CD14-positive monocyte (primary cell): Measurements from ENCODE around the gene SMIM11. TPM values are rescaled to one million over a fixed set of nuclear protein-coding genes. Genes with fewer than 3 reads are reported as not detected.
"Not testable (repeated sequence)": the region's sequence is repeated elsewhere in the genome, so short reads cannot be mapped to it uniquely, and the experiment has no call there.

Experiments used
- DNase-seq, 3 donors: peaks; one replicate each; pipeline ENCODE4 v3.0.0-alpha.2; 2011 to 2022
- H2AFZ ChIP-seq: 2 replicates; pipeline ENCODE4 v1.6.0; 2012; ENCODE audit warnings: mild to moderate bottlenecking, low read depth, low read length, inconsistent platforms; ENCODE audit not compliant: insufficient read depth, poor library complexity, severe bottlenecking
- H3K27ac ChIP-seq, 2 donors: 1 replicate in 1 of 2; 2 replicates in 1 of 2; pipeline ENCODE4 v1.5.1; 2012 to 2013; ENCODE audit warnings: low read length in 2 of 2, control low read depth in 1 of 2, inconsistent platforms in 1 of 2, low read depth in 1 of 2, mild to moderate bottlenecking in 1 of 2
- H3K27me3 ChIP-seq, 2 donors: one replicate each; pipeline versions ENCODE4 v1.6.0 to v1.6.1; 2011 to 2013; ENCODE audit warnings: low read length in 2 of 2; ENCODE audit not compliant: control insufficient read depth in 2 of 2, insufficient read depth in 2 of 2
- H3K36me3 ChIP-seq, 2 donors: replicated peaks in 1 of 2; 1 replicate in 1 of 2; 2 replicates in 1 of 2; pipeline versions ENCODE4 v1.5.1 to v1.6.1; 2012 to 2013; ENCODE audit warnings: low read length in 2 of 2, control low read depth in 1 of 2, inconsistent platforms in 1 of 2, mild to moderate bottlenecking in 1 of 2; ENCODE audit not compliant: insufficient read depth in 2 of 2, control insufficient read depth in 1 of 2
- H3K4me1 ChIP-seq, 2 donors: 1 replicate in 1 of 2; 2 replicates in 1 of 2; pipeline versions ENCODE4 v1.5.1 to v1.6.1; 2012 to 2013; ENCODE audit warnings: low read length in 2 of 2, control low read depth in 1 of 2, inconsistent platforms in 1 of 2, mild to moderate bottlenecking in 1 of 2, moderate library complexity in 1 of 2; ENCODE audit not compliant: insufficient read depth in 2 of 2, control insufficient read depth in 1 of 2
- H3K4me2 ChIP-seq: replicated peaks from 2 replicates; pipeline ENCODE3; 2012; ENCODE audit warnings: low read length, moderate library complexity, mild to moderate bottlenecking; ENCODE audit not compliant: poor library complexity, severe bottlenecking; ENCODE audit errors: extremely low read depth
- H3K4me3 ChIP-seq, 3 experiments: fragments of 200-600 bp in 1 of 3; sonication (generic) in 1 of 3; replicated peaks in 1 of 3; 1 replicate in 2 of 3; 2 replicates in 1 of 3; pipeline ENCODE4 v1.5.1; 2011 to 2013; ENCODE audit warnings: low read length in 3 of 3, mild to moderate bottlenecking in 3 of 3, control low read depth in 2 of 3, low read depth in 2 of 3, inconsistent platforms in 1 of 3, moderate library complexity in 1 of 3
- H3K79me2 ChIP-seq: 2 replicates; pipeline ENCODE4 v1.6.0; 2012; ENCODE audit warnings: mild to moderate bottlenecking, control low read depth, inconsistent platforms, low read length, moderate library complexity; ENCODE audit not compliant: insufficient read depth
- H3K9ac ChIP-seq: 2 replicates; pipeline ENCODE4 v1.6.0; 2017; ENCODE audit warnings: low read length, mild to moderate bottlenecking; ENCODE audit not compliant: insufficient read depth, poor library complexity, severe bottlenecking
- H3K9me3 ChIP-seq, 2 donors: replicated peaks in 1 of 2; 1 replicate in 1 of 2; 2 replicates in 1 of 2; pipeline versions ENCODE4 v1.5.1 to v1.6.1; 2012 to 2013; ENCODE audit warnings: low read length in 2 of 2, control low read depth in 1 of 2; ENCODE audit not compliant: control insufficient read depth in 1 of 2, insufficient read depth in 1 of 2
- H4K20me1 ChIP-seq: 2 replicates; pipeline ENCODE4 v1.6.0; 2012; ENCODE audit warnings: mild to moderate bottlenecking, low read length, control low read depth, moderate library complexity; ENCODE audit not compliant: insufficient read depth
- H3K27ac Mint-ChIP-seq, 7 donors: one replicate each; pipeline ENCODE4 v1.8.0; 2020; ENCODE audit warnings: mild to moderate bottlenecking in 7 of 7, mixed read lengths in 7 of 7, moderate library complexity in 6 of 7, inconsistent platforms in 2 of 7
- H3K27me3 Mint-ChIP-seq, 3 donors: one replicate each; pipeline ENCODE4 v1.8.0; 2021 to 2022; ENCODE audit warnings: low read depth in 3 of 3, mild to moderate bottlenecking in 3 of 3, mixed read lengths in 3 of 3, moderate library complexity in 3 of 3, inconsistent platforms in 1 of 3
- H3K36me3 Mint-ChIP-seq, 2 donors: one replicate each; pipeline ENCODE4 v1.8.0; 2020; ENCODE audit warnings: mixed read lengths in 2 of 2, inconsistent platforms in 1 of 2, mild to moderate bottlenecking in 1 of 2
- H3K4me1 Mint-ChIP-seq: one replicate; pipeline ENCODE4 v1.8.0; 2020; ENCODE audit warnings: mild to moderate bottlenecking, mixed read lengths
- H3K4me3 Mint-ChIP-seq, 2 donors: one replicate each; pipeline ENCODE4 v1.8.0; 2020; ENCODE audit warnings: mild to moderate bottlenecking in 2 of 2, mixed read lengths in 2 of 2, moderate library complexity in 1 of 2
- H3K9me3 Mint-ChIP-seq, 7 donors: one replicate each; pipeline ENCODE4 v1.8.0; 2020 to 2022; ENCODE audit warnings: mixed read lengths in 7 of 7, mild to moderate bottlenecking in 6 of 7, moderate library complexity in 6 of 7, inconsistent platforms in 2 of 7
- WGBS: methylation state at CpG from one replicate; pipeline ENCODE4 v1.1.5; 2013; ENCODE audit warnings: missing lambda C conversion rate; ENCODE audit not compliant: insufficient coverage; 5-methylcytosine and 5-hydroxymethylcytosine counted together
- intact Hi-C, 2 donors: fragments of 100-400 bp; cut with micrococcal nuclease; formaldehyde crosslinking; loops; one replicate each; pipeline versions ENCODE4 v1.15.0 to v1.15.1; 2023
- polyA minus RNA-seq: library from RNA; depleted of rRNA, polyadenylated mRNA; stranded (reverse); fragments of >200 nt; gene quantifications from 2 replicates; pipeline ENCODE4 v1.2.3, GENCODE V29; 2012
- polyA plus RNA-seq, 3 donors: library from polyadenylated mRNA; depleted of rRNA in 1 of 3; unstranded in 2 of 3; stranded (reverse) in 1 of 3; fragments of 300-500 nt in 2 of 3; fragments of >200 nt in 1 of 3; fragmentation: Illumina TruSeq in 2 of 3; gene quantifications; 1 replicate in 2 of 3; 2 replicates in 1 of 3; pipeline ENCODE4 v1.2.3, GENCODE V29; 2012 to 2021
- total RNA-seq, 12 experiments: library from RNA in 1 of 12; stranded (reverse) in 1 of 12; fragments of 120-200 nt in 1 of 12; gene quantifications; one replicate each; pipeline ENCODE4 v1.2.4 and lab custom pipeline; 2013 to 2026; ENCODE audit warnings: mixed read lengths in 6 of 12, inconsistent platforms in 1 of 12
- TF ChIP-seq, protein P1 (sequence below): fragments of 200-600 bp; IDR thresholded peaks from one replicate; pipeline ENCODE4 v1.8.0; 2022; ENCODE audit warnings: antibody characterized with exemption, mild to moderate bottlenecking

Gene SMIM11, protein sequence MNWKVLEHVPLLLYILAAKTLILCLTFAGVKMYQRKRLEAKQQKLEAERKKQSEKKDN
- 7.3 TPM for total RNA-seq (2013)
- 10 to 100 TPM in 1 of 3 donors, 1 to 10 TPM in 2; 1.8 to 10.7 (median 4.0) TPM for polyA plus RNA-seq
- polyA minus RNA-seq: 4.3 and 4.9 TPM in 2 replicates
- 0 to 0.20 (median 0.12) reads per million in 11 experiments for total RNA-seq (lab: John Stamatoyannopoulos, UW)

DNA sequence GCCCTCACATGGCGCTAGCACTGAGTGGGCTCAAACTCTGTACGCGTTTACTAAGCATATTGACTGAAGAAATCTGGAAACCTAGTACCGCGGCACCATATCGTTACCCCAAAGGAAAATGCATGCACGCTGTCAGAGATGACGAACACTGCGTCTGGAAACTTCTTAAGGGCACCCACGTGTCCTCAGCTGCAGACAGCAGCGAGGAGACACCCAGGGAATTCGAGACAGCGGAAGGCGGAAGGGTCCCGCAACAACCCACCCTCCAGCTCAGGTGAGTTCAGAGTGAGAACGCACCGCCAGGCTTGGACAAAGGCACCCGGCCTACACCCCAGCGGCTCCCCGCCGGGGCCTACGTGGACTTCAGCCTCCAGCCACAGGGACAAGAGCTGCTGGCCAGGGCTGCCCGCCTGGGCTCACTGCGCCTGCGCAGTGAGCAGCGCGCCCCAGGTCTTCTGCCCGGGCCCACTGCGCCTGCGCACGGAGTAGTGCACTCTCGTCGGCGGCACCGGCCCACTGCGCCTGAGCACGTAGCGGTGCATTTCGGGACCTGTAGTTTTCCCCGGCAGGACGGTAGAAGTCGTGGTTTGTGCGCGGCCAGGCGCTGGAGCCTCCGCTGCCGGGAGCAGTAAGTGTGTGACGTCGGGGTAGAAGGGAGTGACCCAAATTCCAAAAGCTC is at the start of gene SMIM11:
SMIM11 (plus strand) TSS at position 568 of the 679 bp plus-strand sequence. CDS start 3,998 bp downstream, outside the sequence.
- H3K27ac ChIP-seq, H3K27me3 Mint-ChIP-seq, H3K4me2 ChIP-seq, H4K20me1 ChIP-seq, H3K36me3 Mint-ChIP-seq, H3K27me3 ChIP-seq, DNase-seq, H2AFZ ChIP-seq, H3K36me3 ChIP-seq, H3K27ac Mint-ChIP-seq, H3K4me3 Mint-ChIP-seq, H3K9me3 ChIP-seq, intact Hi-C loops, H3K4me3 ChIP-seq, H3K9ac ChIP-seq, H3K79me2 ChIP-seq, H3K9me3 Mint-ChIP-seq: not testable (repeated sequence)
- H3K4me1 ChIP-seq: peaks cover 16% of the 10 kb centered on the region in 2 donors
- H3K4me1 Mint-ChIP-seq: peaks cover 20% of the 10 kb centered on the region
- WGBS: no CpG with 5 or more reads among the region's 49 CpGs

DNA sequence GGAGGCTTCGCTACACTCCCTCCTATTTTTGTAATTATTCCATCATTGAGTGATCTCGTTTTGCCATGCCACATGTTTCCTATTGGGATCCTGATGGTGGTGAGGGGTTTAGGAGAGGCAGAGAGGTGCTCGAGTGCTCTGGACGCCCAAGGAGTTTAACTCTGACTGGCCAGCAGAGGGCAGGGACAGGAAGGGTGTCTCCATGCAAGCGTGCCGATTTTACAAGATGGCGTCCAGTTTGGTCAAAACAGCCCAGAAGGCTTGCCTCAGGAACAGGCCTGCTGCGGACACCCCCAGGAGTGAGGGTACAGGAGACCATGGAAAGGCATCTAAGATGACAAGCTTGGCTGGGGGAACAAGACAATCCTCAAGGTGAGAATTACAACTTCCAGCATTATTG is 45.3 kb upstream of the SMIM11 start:
- no peak for DNase-seq
- H2AFZ ChIP-seq: no peak overlapping the region
- Mint-ChIP-seq H3K36me3 (no peaks in the 10 kb centered on the region), H3K4me3 (no peak overlapping the region), H3K4me1 (peaks cover 9% of the 10 kb centered on the region), H3K9me3 (peaks cover 8 to 16% (median 12%) of the 10 kb centered on the region in 7 donors), H3K27ac (no peak overlapping the region), H3K27me3 (peaks cover 6 to 9% (median 7%) of the 10 kb centered on the region in 3 donors)
- H4K20me1 ChIP-seq: no peaks in the 10 kb centered on the region
- intact Hi-C loops: no loop called here
- TF ChIP-seq, protein P1, sequence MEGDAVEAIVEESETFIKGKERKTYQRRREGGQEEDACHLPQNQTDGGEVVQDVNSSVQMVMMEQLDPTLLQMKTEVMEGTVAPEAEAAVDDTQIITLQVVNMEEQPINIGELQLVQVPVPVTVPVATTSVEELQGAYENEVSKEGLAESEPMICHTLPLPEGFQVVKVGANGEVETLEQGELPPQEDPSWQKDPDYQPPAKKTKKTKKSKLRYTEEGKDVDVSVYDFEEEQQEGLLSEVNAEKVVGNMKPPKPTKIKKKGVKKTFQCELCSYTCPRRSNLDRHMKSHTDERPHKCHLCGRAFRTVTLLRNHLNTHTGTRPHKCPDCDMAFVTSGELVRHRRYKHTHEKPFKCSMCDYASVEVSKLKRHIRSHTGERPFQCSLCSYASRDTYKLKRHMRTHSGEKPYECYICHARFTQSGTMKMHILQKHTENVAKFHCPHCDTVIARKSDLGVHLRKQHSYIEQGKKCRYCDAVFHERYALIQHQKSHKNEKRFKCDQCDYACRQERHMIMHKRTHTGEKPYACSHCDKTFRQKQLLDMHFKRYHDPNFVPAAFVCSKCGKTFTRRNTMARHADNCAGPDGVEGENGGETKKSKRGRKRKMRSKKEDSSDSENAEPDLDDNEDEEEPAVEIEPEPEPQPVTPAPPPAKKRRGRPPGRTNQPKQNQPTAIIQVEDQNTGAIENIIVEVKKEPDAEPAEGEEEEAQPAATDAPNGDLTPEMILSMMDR: no peak
- H3K9ac ChIP-seq: no peak overlapping the region
- H3K79me2 ChIP-seq: no peaks in the 10 kb centered on the region
- H3K9me3 ChIP-seq: peaks cover 0 to 14% of the 10 kb centered on the region in 2 donors
- 93% methylated on average over 5 of the region's 8 CpGs for WGBS
- H3K4me2 ChIP-seq: no peak overlapping the region
- peaks cover 5% of the 10 kb centered on the region in 2 donors for H3K4me1 ChIP-seq
- H3K27me3 ChIP-seq: no peaks in the 10 kb centered on the region
- H3K36me3 ChIP-seq: no peaks in the 10 kb centered on the region
- no peak overlapping the region for H3K27ac ChIP-seq
- H3K4me3 ChIP-seq: no peak overlapping the region
